GM23248 (cell line): ENCODE results near the gene CCNB2.

Experiments
- EZH2 ChIP-seq: fragments of 200-600 bp; sonication (generic); IDR thresholded peaks from 2 replicates; pipeline ENCODE4 v1.6.1; 2018; ENCODE audit warnings: antibody characterized with exemption, mild to moderate bottlenecking; ENCODE audit not compliant: insufficient read depth, poor library complexity, severe bottlenecking
- EZH2phosphoT487 ChIP-seq: fragments of 200-600 bp; sonication (generic); IDR thresholded peaks from 2 replicates; pipeline ENCODE4 v1.6.1; 2018; ENCODE audit warnings: antibody characterized with exemption, moderate library complexity, mild to moderate bottlenecking, low read depth; ENCODE audit not compliant: insufficient read depth

- TF ChIP-seq EZH2phosphoT487 (no peak), EZH2 (no peak)
These were observed 53.7 kb downstream of the CCNB2 start for GRCh38 chr15:59158701-59159034.
